ENCODE measurements around the gene SLC5A6.

DNA sequence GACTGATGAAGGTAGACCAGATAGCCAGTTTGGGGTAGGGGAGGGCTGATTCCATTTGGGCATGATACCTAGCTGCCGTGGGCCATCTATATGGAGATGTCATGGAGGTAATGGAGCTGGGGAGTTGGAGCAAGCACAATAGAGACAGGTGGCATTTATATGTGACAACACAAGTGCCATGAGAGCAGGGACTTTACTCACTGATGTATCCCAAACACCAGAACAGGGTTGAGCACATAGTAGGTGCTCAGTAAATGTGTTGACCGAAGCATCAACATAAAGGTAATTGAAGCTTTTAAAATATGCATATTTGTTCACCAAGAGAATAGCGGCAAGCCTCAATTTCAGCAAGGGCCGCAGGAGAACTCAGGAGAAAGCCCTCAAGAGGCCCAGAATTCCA lies 35.8 kb upstream of the SLC5A6 start:
- TF ChIP-seq ELF4 (IDR thresholded peaks at IDR 0.05) (no peak), TARDBP (IDR thresholded peaks at IDR 0.05) (no peak), LEF1 (IDR thresholded peaks at IDR 0.05; ENCODE audit: borderline replicate concordance) (no peak), SUZ12 (IDR thresholded peaks at IDR 0.05) (no peak), FOXK2 (IDR thresholded peaks at IDR 0.05) (no peak), FOXM1 (IDR thresholded peaks at IDR 0.05; ENCODE audit: borderline replicate concordance) (no peak), SP1 (IDR thresholded peaks at IDR 0.05) (no peak), ARNT (IDR thresholded peaks at IDR 0.05) (no peak), NFRKB (IDR thresholded peaks at IDR 0.05) (no peak), L3MBTL2 (conservative IDR thresholded peaks at IDR 0.05) (no peak), BHLHE40 (IDR thresholded peaks at IDR 0.05; ENCODE audit: borderline replicate concordance) (no peak)
- TF ChIP-seq, protein P1, sequence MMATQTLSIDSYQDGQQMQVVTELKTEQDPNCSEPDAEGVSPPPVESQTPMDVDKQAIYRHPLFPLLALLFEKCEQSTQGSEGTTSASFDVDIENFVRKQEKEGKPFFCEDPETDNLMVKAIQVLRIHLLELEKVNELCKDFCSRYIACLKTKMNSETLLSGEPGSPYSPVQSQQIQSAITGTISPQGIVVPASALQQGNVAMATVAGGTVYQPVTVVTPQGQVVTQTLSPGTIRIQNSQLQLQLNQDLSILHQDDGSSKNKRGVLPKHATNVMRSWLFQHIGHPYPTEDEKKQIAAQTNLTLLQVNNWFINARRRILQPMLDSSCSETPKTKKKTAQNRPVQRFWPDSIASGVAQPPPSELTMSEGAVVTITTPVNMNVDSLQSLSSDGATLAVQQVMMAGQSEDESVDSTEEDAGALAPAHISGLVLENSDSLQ (IDR thresholded peaks at IDR 0.05): no peak

Data from HEK293T (cell line).